NCI-H524 (cell line): Measurements from ENCODE around the gene GRIN3B.
"Not testable (repeated sequence)": the region's sequence is repeated elsewhere in the genome, so short reads cannot be mapped to it uniquely, and the experiment has no call there.

Experiments
- DNase-seq, 2 experiments: peaks; one replicate each; lab custom pipeline; 2025; lab: John Stamatoyannopoulos, UW

Gene GRIN3B

GRCh38 chr19:1019616-1019961 is 19.4 kb downstream of the GRIN3B start:
- no peak for DNase-seq

DNA sequence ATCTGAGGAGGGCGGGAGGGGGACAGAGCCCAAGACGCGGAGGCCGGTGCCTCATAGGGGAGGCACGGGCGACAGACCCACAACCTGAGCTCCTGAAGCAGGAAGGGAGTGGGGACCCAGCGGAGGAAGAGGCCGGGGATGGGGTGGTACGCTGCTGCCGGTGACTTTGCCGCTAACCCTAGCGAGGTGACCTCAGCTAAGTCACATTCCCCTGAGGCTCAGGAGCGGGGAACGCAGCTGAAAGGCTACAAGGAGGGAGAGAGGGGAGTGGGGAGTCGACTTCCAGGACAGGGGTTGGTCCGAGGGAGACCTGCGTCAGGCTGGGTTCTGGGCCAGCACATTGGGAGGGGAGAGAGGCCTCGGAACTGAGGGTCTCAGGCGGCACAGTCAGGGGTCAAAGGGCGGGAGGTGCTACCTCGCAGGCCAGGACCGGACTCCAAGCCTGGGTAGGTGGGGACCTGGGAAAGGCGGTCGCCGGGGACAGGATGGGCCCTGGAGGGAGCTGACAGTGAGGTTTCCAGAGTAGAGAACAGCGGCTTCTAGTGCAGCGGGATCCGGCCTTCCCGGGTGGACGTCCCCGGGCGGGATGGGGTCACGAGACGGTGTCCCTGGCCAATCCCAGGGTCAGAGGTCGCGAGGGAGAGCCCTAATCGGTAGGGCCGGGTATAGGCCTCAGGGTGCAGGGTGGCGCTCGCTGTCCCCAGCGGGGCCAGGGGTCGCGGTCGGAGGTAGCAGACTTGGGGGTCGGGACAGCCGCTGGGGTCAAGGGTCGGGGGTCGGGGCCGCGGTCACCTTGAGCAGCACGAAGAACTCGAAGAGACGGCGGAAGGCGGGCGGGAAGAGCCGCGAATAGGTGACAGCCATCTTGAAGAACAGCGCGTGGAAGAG is 20.0 kb downstream of the GRIN3B start:
- DNase-seq, result no peak

GRCh38 chr19:1020868-1021425 is 20.7 kb downstream of the GRIN3B start, which contains the start of gene TMEM259:
Gene TMEM259, minus strand, starts transcription at chr19:1021123. Its CDS starts 127 bp downstream, at chr19:1020996.
- peak; percentile 97 to 98 for DNase-seq

GRCh38 chr19:1023883-1024188 is 23.6 kb downstream of the GRIN3B start:
- not testable (repeated sequence) for DNase-seq

DNA sequence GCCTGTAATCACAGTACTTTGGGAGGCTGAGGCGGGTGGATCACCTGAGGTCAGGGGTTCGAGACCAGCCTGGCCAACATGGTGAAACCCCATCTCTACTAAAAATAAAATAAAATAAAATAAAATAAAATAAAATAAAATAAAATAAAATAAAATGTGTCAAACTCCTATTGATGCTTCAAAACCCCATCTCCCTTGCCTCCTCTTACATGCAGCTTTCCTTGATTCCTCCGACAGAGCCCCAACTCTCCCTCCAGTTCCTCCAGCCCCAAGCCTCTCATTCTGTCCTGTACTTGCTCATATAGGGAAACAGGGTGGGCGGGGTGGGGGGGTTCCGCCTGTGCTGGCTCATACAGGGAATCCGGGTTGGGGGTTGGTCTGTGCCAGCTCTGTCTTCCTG is 24.9 kb downstream of the GRIN3B start:
- DNase-seq, result not testable (repeated sequence)

DNA sequence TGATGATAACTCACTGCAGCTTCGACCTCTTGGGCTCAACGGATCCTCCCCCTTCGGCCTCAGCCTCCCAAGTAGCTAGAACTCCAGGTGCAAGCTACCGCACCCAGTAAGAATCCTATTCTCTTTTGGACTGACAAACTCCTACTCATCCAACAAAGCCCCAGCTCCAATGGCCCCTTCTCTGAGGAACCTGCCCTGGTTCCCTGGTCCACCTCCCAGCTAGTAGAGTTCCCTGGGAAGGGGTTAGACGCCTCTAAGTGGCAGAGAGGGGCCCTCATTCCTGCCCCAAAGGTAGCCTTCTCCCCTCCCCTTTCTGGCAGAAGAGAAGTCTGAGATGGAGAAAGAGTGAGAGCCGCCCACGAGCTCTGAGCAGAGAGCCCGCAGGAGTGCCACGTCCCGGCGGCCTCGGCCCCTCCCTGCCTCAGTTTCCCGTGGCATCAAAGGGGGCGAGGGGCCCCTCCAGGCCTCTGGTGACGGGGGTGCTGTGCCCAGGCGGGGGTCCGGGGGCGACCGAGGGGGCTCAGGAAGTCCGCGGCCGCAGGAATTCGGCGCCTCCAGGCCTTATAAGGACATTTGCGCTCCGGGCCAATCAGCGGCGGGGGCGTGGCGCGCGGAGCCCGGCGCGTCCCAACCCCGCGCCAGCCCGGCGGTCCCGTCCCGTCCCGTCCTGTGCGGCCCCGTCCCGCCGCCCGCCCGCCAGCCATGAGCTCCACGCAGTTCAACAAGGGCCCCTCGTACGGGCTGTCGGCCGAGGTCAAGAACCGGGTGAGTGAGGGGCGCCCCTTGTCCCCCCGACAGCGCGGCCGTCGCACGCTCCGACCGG is 26.0 kb downstream of the GRIN3B start, which contains the start of gene CNN2:
CNN2 (plus strand) TSS at position 649 of the 823 bp plus-strand sequence; CDS start at position 703, 54 bp downstream.
- peak in 1 of 2 experiments; percentile 24 for DNase-seq

DNA sequence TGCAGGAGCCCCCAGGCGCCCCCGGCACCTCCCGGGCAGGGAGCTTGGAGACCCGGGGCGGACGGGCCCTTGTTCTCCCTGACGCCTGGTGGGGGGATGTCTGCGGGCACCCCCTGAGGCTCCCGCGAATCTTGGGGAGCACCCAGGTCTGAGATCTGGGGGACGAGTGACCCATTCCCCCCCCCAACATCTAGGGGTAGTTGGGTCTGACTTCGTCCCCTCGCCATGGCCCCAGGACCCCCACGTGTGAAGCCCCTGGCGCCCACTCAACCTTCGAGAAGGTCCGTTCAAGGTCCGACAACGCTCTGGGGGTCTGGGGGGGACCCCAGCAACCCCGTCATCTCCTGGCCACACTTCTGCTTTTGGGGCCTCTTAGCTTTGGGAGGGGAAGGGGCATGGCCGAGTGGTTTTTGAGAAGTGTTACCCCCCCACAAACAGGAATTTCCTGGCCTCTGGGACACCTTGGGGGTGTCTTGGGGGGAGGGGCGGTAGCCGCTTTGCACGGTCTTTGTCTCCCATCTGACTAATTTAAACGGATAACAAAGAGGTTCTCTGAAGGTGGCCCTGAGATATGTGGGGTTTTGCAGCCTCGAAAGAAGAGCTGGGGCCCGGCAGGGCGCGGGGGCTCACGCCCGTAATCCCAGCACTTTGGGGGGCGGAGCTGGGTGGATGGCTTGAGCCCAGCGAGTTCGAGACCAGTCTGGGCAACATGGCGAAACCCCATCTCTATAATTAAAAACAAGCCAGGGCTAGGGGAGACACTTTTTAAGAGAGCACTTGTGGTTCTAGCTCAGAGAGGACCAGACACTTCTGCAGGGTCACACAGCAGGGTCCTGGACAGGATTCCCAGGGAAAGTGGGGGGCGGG is 26.8 kb downstream of the GRIN3B start:
- DNase-seq, result no peak

- DNase-seq, result no peak
These were observed 27.4 kb downstream of the GRIN3B start for GRCh38 chr19:1027650-1028061.

DNA sequence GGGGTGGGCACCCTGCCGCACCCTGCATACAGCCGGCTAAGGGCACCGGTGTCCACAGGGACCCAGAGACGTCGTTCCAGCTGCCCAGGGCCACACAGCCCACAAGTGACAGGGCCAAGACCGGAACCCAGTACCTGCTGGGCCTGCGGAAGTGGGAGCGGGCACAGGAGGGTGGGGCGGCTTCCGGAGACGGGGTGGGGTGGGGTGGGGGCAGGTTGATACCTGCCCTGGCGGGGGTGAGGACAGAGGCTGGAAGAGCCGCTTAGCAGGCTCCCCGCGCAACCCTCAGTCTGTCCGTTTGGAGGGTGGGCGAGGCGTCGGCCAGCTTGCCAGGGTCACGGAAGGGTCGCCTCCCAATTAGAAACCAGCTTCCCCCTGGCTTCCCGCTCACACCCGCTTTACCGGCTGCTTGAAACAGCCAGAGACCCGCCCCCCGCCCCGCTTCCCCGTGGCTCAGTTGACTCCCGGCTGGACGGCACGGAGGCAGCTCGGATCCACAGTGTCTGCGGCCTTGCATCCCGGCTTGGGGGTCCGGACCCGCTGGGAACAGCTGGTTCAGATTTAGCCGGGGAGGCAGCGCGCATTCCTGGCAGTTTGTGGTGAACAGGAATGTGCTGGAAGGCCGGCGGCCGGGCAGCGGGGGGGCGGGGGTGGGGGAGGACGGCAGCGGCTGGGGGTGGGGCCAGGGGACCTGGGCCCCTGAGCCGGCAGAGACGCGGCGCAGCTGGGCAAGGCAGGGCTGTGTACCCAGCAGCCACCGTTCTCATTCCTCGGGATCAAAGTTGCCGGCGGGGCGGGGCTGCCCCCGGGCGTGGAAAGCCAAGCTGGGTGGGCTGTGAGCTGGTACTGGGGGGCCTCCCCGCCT is 28.1 kb downstream of the GRIN3B start:
- peak in 1 of 2 experiments; percentile 40 for DNase-seq

- DNase-seq, result no peak
These were observed 32.1 kb downstream of the GRIN3B start for GRCh38 chr19:1032264-1032867.

DNA sequence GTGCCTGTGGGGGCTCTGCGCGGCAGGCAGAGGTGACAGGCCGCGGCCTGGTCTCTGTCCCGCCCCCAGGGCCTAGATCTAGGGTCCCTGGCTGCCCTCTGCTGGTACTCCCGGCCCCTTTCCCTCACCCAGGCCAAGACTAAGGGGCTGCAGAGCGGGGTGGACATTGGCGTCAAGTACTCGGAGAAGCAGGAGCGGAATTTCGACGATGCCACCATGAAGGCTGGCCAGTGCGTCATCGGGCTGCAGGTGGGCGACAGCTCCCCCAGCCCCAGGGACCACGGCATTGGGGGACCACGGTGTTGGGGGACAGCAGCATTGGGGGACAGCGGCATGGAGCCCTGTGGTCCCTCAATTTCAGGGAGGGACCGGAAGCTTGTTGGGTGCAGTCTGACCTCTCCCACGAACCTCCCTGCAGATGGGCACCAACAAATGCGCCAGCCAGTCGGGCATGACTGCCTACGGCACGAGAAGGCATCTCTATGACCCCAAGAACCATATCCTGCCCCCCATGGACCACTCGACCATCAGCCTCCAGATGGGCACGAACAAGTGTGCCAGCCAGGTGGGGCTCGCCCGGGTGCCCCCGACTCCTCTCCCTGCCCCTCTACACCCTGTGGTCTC is 35.9 kb downstream of the GRIN3B start:
- peak in 1 of 2 experiments; percentile 27 for DNase-seq

DNA sequence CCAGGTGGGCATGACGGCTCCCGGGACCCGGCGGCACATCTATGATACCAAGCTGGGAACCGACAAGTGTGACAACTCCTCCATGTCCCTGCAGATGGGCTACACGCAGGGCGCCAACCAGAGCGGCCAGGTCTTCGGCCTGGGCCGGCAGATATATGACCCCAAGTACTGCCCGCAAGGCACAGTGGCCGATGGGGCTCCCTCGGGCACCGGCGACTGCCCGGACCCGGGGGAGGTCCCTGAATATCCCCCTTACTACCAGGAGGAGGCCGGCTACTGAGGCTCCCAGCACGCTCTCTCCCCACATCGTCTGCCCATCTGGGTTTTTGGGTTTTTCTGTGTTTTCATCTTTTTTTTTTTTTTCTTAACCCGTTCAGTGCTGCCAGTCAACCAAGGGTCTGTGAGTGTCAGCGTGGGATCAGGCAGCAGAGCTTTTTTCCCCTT is 37.4 kb downstream of the GRIN3B start:
- DNase-seq, result no peak

DNA sequence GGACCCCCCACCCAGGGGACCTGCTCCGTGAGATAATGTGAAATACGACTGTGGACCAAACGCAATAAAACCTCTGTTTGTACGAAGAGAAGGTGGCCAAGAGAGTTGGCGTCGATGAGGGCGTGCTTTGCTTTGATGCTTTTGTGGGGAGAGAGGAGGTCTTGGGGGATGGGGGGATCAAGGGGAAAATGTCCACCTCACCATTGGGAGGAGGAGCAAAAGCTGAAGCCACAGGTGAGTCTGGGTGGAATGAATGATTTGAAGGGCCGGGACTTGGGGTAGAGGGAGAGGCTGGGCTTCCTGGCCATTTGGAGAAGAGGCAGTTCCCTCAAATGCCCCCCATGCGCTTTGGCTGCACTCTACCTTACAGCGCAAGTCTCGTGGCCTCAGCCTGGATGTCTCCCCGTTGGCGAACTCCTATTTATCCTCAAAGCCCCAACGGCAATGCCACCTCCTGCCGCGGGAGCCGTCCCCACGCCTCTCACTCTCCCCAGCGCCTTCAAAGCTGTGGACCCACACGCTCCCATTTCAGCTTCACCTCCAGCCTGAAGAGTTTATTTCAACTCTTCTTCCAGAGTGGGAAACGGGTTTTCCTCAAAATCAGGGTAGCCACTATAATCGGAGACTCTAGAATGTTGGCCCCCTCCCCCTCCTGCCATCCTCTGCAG is 38.9 kb downstream of the GRIN3B start:
- no peak for DNase-seq

- DNase-seq, result peak; percentile 97 to 99
These were observed 39.6 kb downstream of the GRIN3B start, which contains the start of gene ABCA7 for GRCh38 chr19:1039646-1040475. Gene ABCA7, plus strand, starts transcription at chr19:1040107. Its CDS starts 1,255 bp downstream, at chr19:1041362.

DNA sequence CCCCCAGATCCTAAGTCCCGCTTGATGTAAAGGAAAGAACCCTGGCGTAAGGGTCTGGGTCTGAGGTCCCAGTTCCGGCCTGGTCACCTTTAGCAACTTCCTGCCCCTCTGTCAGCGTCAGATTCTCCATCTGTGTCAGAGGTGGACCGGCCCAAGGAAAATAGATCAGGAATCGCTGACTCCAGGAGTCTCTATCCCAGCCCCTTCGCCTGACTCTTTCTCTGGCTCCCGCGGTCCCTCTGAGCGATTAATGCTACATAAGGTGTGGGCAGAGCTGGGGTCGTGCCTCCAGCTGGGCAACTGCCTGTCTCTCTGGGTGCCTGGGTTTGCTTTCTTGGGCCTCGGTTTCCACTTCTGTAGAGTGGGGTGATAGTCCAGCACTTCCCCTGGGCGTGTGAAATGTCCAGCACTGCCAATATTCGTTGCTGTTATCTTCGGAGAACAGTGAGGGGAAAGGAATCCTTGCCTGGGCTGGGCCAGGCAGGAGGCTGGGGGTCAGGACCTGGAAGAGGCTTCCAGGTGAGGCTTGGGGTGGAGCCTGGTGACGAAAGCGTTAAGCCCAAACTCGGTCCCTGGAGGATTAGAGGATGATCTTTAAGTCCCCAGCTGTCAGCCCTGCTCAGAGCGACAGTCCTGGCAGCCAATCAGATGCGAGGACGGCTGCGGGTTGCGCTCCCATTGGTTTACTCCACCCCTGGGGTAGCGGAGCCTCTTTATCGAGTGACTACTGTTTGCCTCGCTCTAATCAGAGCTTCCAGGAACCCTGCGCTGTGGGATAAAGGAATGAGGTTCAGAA is 40.5 kb downstream of the GRIN3B start:
- peak; percentile 97 to 99 for DNase-seq

DNA sequence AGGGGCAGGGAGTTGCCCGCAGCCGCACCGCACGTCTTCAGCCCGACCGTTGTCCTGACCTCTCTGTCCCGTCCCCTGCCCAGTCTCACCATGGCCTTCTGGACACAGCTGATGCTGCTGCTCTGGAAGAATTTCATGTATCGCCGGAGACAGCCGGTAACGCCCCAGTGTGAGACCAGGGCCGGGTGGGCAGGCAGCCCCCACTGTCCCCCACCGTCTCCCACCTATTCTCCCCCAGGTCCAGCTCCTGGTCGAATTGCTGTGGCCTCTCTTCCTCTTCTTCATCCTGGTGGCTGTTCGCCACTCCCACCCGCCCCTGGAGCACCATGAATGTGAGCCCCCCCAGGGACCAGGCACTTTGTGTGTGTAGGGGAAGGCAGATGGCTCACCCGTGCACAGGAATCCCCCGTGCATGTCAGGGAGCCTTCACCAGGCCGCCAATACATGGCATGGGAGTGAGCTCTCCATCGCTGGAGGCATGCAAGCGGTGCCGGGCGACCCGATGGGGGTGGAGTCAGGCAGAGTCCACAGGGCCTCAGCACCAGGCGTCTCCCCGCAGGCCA is 41.1 kb downstream of the GRIN3B start:
- peak in 1 of 2 experiments; percentile 44 for DNase-seq
